ENCODE data around the gene CFLAR. TPM values are rescaled to one million over a fixed set of nuclear protein-coding genes. Genes with fewer than 3 reads are reported as not detected.

CFLAR gene
- total and polyA plus RNA-seq, 9 of the 15 experiments (the other 6 are each of a cell fraction or from before 2014, with no cell fraction given) = 27.5 to 102 (median 54.0) TPM

DNA sequence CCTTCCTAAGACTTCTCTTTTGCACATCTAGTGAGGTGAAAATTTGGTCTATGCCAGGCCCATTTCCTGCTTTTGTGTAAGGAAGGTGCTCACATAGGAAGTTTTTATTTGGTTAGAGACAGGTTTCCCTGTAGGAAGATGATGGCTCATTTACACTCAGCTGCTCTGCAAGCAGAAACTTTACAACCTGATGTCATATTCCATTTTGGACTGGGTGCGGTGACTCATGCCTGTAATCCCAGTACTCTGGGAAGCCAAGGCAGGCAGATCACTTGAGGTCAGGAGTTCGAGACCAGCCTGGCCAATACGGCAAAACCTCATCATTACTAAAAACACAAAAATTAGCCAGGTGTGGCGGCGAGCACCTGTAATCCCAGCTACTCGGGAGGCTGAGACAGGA, 102.8 kb downstream of the CFLAR start (continued):
- no peak for TF ChIP-seq PTRF (tag; IDR thresholded peaks at IDR 0.05)
- TF ChIP-seq FOSL1 (tag; conservative IDR thresholded peaks at IDR 0.05) = peak; percentile 43; the same call in 1 of the 2 replicates
- TF ChIP-seq MEF2A (IDR thresholded peaks at IDR 0.05; ENCODE audit: control insufficient read depth, low read depth, low read length) = peak; percentile 81
- TF ChIP-seq, protein P1, sequence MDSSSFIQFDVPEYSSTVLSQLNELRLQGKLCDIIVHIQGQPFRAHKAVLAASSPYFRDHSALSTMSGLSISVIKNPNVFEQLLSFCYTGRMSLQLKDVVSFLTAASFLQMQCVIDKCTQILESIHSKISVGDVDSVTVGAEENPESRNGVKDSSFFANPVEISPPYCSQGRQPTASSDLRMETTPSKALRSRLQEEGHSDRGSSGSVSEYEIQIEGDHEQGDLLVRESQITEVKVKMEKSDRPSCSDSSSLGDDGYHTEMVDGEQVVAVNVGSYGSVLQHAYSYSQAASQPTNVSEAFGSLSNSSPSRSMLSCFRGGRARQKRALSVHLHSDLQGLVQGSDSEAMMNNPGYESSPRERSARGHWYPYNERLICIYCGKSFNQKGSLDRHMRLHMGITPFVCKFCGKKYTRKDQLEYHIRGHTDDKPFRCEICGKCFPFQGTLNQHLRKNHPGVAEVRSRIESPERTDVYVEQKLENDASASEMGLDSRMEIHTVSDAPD (CRISPR knock-in tag; IDR thresholded peaks at IDR 0.05) = no peak
- TF ChIP-seq, protein P2, sequence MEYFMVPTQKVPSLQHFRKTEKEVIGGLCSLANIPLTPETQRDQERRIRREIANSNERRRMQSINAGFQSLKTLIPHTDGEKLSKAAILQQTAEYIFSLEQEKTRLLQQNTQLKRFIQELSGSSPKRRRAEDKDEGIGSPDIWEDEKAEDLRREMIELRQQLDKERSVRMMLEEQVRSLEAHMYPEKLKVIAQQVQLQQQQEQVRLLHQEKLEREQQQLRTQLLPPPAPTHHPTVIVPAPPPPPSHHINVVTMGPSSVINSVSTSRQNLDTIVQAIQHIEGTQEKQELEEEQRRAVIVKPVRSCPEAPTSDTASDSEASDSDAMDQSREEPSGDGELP (CRISPR knock-in tag; IDR thresholded peaks at IDR 0.05; ENCODE audit: borderline replicate concordance) = no peak
- TF ChIP-seq TCFL5 (CRISPR knock-in tag; conservative IDR thresholded peaks at IDR 0.05) = no peak

DNA sequence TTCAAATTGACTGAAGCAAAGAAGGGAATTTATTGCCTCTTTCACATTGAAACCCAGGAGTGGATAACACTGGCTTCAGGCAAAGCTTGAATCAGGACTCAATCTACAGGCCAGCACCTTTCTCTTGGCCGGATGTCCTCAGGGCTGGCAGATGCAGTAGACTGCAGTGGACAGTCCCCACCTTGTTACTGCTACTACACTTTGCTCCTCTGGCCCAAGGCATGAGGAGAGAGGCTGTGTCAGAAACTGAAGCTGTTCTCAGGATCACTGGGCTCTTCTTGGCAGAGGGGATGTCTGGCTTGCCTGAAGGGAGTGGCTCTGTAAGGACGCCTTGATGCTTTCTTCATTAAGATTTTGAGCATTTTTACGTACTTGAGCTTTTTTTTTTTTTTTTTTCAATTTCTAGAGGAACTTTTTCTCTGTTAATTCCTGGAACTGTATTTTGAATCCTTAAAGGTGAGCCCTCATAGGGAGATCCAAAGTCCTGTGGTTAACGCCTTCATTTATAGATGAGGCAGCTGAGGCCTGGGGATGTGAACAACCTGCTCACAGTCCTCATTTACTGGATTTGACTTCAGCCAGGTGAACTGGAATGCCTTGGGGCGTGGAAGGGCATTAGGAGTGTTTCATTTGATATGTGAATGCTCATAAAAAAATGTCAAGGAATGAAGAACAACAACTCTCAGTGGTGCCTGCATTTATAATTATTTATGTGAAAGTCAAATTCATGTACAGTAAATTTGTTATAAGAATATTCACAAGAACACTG, 103.5 kb downstream of the CFLAR start:
- no peak overlapping the region for H2AFZ ChIP-seq (ENCODE audit: low read depth, low read length)
- intact Hi-C loops (cut with micrococcal nuclease) (no loop called here), in situ Hi-C loops (cut with MboI) (loop anchor here (25.0 kb wide), 1 partner anchor 1257 kb away; the partner anchor contains the start of genes MAIP1 and TYW5)
- H3K27me3 ChIP-seq (ENCODE audit: control insufficient read depth in 2 of 2, insufficient read depth in 2 of 2, low read length in 2 of 2) = no peaks in the 10 kb centered on the region
- H3K36me3 ChIP-seq (ENCODE audit: control insufficient read depth, insufficient read depth, low read length) = peaks cover 28% of the 10 kb centered on the region; the same call in 2 of the 3 replicates
- H3K9me1 ChIP-seq (ENCODE audit: control insufficient read depth, insufficient read depth, low read length) = no peaks in the 10 kb centered on the region
- no peak overlapping the region; a peak in 1 of 4 replicates for H3K9ac ChIP-seq (ENCODE audit: insufficient read depth in 1 of 2, low read depth in 2 of 2, low read length in 2 of 2)
- no peaks in the 10 kb centered on the region for H3K79me2 ChIP-seq (ENCODE audit: control insufficient read depth, insufficient read depth, low read length)
- no peaks in the 10 kb centered on the region for H4K20me1 ChIP-seq (replicated peaks; ENCODE audit: control insufficient read depth, insufficient read depth, low read length)
- DNase-seq (ENCODE audit: extremely low read depth in 1 of 4, low spot score in 3 of 4) (no peak), FAIRE-seq (no peak), ATAC-seq (peak; percentile 50)
- WGBS (ENCODE audit: insufficient coverage, low coverage, missing lambda C conversion rate) = 34% methylated on average over 4 of the region's 5 CpGs
- ChIA-PET CTCF (ENCODE audit: low intra/inter-chr PET ratio) (no interaction called here), POLR2A (interaction anchor here (0.6 to 3.9 kb wide), 5 partner anchors 9 to 840 kb away, joined by 3 to 24 read pairs (median 4); partner anchors contain the start of gene CASP10)
- peak overlapping the region; percentile 29; the same call in 2 of the 3 replicates for H3K27ac ChIP-seq (ENCODE audit: extremely low read depth, low read depth, low read length)
- peaks cover 17 to 23% of the 10 kb centered on the region in 2 experiments; a peak in 4 of 5 replicates for H3K4me1 ChIP-seq (replicated peaks in 1 of 2; ENCODE audit: control insufficient read depth in 2 of 2, insufficient read depth in 2 of 2, low read length in 2 of 2)
- BruUV-seq (replicated peaks) = no TSS peak
- no peak overlapping the region for H3K4me3 ChIP-seq
- no peaks in the 10 kb centered on the region for H3K9me3 ChIP-seq (replicated peaks; ENCODE audit: control insufficient read depth, insufficient read depth, low read depth, low read length)
- H3K4me2 ChIP-seq (ENCODE audit: insufficient read depth, low read length) = no peak overlapping the region
- TF ChIP-seq NFYB (IDR thresholded peaks at IDR 0.05; ENCODE audit: extremely low read depth, insufficient read length) = no peak
- no peak for TF ChIP-seq LARP7 (IDR thresholded peaks at IDR 0.05)
- no peak for TF ChIP-seq ZNF695 (CRISPR knock-in tag; IDR thresholded peaks at IDR 0.05)
- no peak for TF ChIP-seq SP1 (CRISPR knock-in tag; IDR thresholded peaks at IDR 0.05)
- no peak for TF ChIP-seq ZNF551 (CRISPR knock-in tag; IDR thresholded peaks at IDR 0.05)
- no peak for TF ChIP-seq TEAD4 (IDR thresholded peaks at IDR 0.05; ENCODE audit: low read length)
- no peak for TF ChIP-seq TEAD4 (CRISPR knock-in tag; IDR thresholded peaks at IDR 0.05; ENCODE audit: borderline replicate concordance)
- TF ChIP-seq, protein P3, sequence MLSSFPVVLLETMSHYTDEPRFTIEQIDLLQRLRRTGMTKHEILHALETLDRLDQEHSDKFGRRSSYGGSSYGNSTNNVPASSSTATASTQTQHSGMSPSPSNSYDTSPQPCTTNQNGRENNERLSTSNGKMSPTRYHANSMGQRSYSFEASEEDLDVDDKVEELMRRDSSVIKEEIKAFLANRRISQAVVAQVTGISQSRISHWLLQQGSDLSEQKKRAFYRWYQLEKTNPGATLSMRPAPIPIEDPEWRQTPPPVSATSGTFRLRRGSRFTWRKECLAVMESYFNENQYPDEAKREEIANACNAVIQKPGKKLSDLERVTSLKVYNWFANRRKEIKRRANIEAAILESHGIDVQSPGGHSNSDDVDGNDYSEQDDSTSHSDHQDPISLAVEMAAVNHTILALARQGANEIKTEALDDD (IDR thresholded peaks at IDR 0.05) = no peak
- TF ChIP-seq SIN3A (IDR thresholded peaks at IDR 0.05; ENCODE audit: borderline replicate concordance in 2 of 2, control insufficient read depth in 1 of 2, low read depth in 2 of 2, low read length in 2 of 2) = no peak
- no peak for TF ChIP-seq BRD4 (IDR thresholded peaks at IDR 0.05)
- TF ChIP-seq MYC (IDR thresholded peaks at IDR 0.05; ENCODE audit: low read depth, low read length) = no peak
- no peak for TF ChIP-seq MYC (CRISPR knock-in tag; IDR thresholded peaks at IDR 0.05; ENCODE audit: borderline replicate concordance, low read depth)

Data from K562 (cell line).